KMS-11 (cell line): Measurements from ENCODE around the gene OR2T11.

Experiments
- H2AFZ ChIP-seq: fragments of 200-600 bp; sonication (generic); 2 replicates; pipeline ENCODE4 v1.6.1; 2016; ENCODE audit warnings: antibody characterized with exemption, mixed run types, low read depth
- H3K27ac ChIP-seq: fragments of 200-600 bp; sonication (generic); 2 replicates; pipeline ENCODE4 v1.6.1; 2016; ENCODE audit warnings: mild to moderate bottlenecking, mixed run types
- H3K27me3 ChIP-seq: fragments of 200-600 bp; sonication (generic); 2 replicates; pipeline ENCODE4 v1.6.1; 2017; ENCODE audit warnings: mild to moderate bottlenecking, low read depth, mixed run types, moderate library complexity; ENCODE audit not compliant: insufficient read depth
- H3K36me3 ChIP-seq: fragments of 200-600 bp; sonication (generic); 2 replicates; pipeline ENCODE4 v1.6.1; 2017; ENCODE audit warnings: mild to moderate bottlenecking, mixed run types; ENCODE audit not compliant: insufficient read depth
- H3K4me1 ChIP-seq: fragments of 200-600 bp; sonication (generic); 2 replicates; pipeline ENCODE4 v1.6.1; 2016; ENCODE audit warnings: mild to moderate bottlenecking, low read depth, mixed run types; ENCODE audit not compliant: poor library complexity, severe bottlenecking
- H3K4me2 ChIP-seq: fragments of 200-600 bp; sonication (generic); 2 replicates; pipeline ENCODE4 v1.7.0; 2016; ENCODE audit warnings: mild to moderate bottlenecking, mixed run types
- H3K4me3 ChIP-seq: fragments of 200-600 bp; sonication (generic); IDR thresholded peaks from 2 replicates; pipeline ENCODE4 v1.6.1; 2017; ENCODE audit warnings: low read depth, low read length, mixed read lengths; ENCODE audit not compliant: insufficient read depth
- H3K79me2 ChIP-seq: fragments of 200-600 bp; sonication (generic); 2 replicates; pipeline ENCODE4 v1.6.1; 2016; ENCODE audit warnings: low read depth, mixed run types; ENCODE audit not compliant: insufficient read depth
- H3K9ac ChIP-seq: fragments of 200-600 bp; sonication (generic); 2 replicates; pipeline ENCODE4 v1.6.1; 2016; ENCODE audit warnings: mild to moderate bottlenecking, mixed run types
- H4K20me1 ChIP-seq: fragments of 200-600 bp; sonication (generic); 2 replicates; pipeline ENCODE4 v1.6.1; 2016; ENCODE audit warnings: mild to moderate bottlenecking, mixed run types; ENCODE audit not compliant: insufficient read depth
- TF ChIP-seq, protein P1 (sequence below): fragments of 200-600 bp; sonication (generic); conservative IDR thresholded peaks from 2 replicates; pipeline ENCODE4 v1.6.1; 2017; ENCODE audit warnings: low read depth, mild to moderate bottlenecking, antibody characterized with exemption, low read length, moderate library complexity, mixed read lengths

Gene OR2T11

DNA sequence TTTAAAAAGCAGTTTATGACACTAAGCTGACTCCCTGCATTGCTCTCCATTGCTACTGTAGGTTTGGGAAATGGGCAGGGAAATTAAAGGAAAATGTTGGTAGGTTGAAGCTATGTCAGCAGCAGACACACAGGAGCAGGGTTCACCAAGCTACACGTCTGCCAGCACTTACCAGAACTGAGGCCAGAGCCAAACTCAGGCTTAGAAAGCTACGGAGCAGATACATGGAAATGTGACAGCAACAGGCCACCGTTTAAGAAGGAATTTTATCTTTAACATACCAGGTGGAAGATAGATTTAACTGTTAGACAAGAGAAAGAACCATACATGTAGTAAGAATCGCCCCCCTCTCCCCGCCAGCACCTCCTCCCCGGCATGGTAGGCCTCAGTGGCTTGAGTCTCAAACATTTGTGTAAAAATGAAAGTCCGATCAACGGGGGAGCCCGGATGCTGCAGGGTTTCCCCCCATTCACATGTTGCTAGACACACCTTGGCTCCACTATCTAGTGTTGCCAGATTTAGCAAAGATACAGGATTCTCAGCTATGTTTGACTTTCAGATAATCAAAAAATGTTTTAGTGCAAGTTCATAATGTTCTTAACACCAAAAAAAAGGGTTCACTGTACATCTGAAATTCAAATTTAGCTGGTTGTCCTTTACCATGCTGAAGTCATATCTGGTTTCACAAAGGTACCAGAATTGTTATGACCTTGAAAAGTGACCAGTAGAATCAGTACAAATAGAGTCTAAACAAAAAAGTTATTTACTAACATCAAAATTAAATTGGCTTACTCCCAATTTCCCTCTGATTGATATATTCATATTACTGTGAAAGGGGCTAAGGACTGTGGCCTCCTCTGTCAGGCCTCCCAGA lies 6.7 kb downstream of the OR2T11 start:
- Histone ChIP-seq H2AFZ (no peak overlapping the region), H3K4me1 (no peaks in the 10 kb centered on the region), H4K20me1 (no peaks in the 10 kb centered on the region), H3K36me3 (no peaks in the 10 kb centered on the region), H3K79me2 (no peaks in the 10 kb centered on the region), H3K4me2 (no peak overlapping the region), H3K27me3 (no peaks in the 10 kb centered on the region), H3K9ac (no peak overlapping the region), H3K4me3 (no peak overlapping the region), H3K27ac (no peak overlapping the region)
- TF ChIP-seq, protein P1, sequence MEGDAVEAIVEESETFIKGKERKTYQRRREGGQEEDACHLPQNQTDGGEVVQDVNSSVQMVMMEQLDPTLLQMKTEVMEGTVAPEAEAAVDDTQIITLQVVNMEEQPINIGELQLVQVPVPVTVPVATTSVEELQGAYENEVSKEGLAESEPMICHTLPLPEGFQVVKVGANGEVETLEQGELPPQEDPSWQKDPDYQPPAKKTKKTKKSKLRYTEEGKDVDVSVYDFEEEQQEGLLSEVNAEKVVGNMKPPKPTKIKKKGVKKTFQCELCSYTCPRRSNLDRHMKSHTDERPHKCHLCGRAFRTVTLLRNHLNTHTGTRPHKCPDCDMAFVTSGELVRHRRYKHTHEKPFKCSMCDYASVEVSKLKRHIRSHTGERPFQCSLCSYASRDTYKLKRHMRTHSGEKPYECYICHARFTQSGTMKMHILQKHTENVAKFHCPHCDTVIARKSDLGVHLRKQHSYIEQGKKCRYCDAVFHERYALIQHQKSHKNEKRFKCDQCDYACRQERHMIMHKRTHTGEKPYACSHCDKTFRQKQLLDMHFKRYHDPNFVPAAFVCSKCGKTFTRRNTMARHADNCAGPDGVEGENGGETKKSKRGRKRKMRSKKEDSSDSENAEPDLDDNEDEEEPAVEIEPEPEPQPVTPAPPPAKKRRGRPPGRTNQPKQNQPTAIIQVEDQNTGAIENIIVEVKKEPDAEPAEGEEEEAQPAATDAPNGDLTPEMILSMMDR, result no peak

DNA sequence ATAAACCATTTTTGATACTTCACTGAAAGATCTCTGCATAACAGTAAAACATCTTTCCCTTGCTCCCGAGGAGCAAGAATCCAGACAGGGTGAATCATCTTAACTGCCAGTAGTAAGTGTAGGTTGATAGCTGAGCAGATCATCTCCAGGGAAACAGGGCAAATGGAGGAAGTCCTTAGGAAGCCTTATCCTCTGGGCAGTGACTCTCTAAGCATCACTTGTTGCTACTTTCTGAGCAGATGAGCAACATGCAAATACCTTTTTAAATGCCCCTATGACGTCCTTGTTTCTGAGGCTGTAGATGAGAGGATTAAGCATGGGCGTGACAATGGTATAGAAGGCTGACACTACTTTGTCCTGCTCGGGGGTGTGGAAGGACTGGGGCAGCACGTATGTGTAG lies 8.9 kb downstream of the OR2T11 start:
- Histone ChIP-seq H3K9ac (no peak overlapping the region), H3K27ac (no peak overlapping the region), H3K79me2 (no peaks in the 10 kb centered on the region), H3K27me3 (no peaks in the 10 kb centered on the region), H3K4me2 (no peak overlapping the region), H2AFZ (no peak overlapping the region), H3K4me3 (no peak overlapping the region), H3K4me1 (no peaks in the 10 kb centered on the region), H3K36me3 (no peaks in the 10 kb centered on the region), H4K20me1 (no peaks in the 10 kb centered on the region)
- TF ChIP-seq, protein P1, result no peak

DNA sequence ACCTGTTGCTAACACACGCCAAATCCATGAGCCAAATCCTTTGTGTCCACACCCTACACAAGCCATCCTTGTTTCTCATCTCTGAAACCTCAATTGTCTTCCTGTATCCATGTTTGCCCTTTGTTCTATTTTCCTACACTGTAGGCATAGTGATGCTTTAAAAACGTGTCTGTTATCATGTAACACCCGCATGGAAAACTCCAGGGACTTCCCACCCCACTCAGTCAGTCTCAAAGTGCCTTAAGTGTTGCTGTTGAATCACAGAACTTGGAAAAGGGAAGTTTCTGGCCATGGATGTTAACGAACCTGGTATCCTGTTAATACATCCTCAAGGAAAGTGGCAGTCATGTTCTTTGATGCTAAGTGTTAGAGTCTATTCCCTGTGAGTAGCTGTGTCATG lies 9.7 kb downstream of the OR2T11 start:
- H4K20me1 ChIP-seq, result no peaks in the 10 kb centered on the region
- H3K4me3 ChIP-seq, result no peak overlapping the region
- no peak overlapping the region for H2AFZ ChIP-seq
- H3K27ac ChIP-seq, result no peak overlapping the region
- H3K36me3 ChIP-seq, result no peaks in the 10 kb centered on the region
- no peak overlapping the region for H3K9ac ChIP-seq
- TF ChIP-seq, protein P1, result no peak
- H3K79me2 ChIP-seq, result no peaks in the 10 kb centered on the region
- no peak overlapping the region for H3K4me2 ChIP-seq
- H3K4me1 ChIP-seq, result no peaks in the 10 kb centered on the region
- H3K27me3 ChIP-seq, result no peaks in the 10 kb centered on the region

DNA sequence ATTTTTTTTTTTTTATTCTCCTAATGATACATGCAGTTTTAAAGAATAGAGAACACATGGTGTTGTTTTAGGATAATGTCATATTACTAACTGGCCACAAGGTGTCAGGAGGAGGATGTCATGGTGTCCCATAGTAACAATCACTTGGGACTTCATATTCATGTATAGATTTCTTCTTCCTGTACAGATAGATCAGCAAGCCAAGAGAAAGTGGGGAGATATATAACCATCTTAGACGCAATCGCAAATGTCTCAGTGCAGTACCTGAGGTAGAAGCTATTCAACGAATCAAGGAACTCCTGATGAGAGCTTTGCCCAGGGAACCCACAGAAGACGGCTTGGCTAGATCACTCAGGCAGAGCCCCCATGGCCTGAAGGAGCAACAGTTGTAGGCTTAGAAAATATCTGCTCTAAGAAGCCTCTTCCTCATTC lies 12.3 kb downstream of the OR2T11 start:
- H3K27me3 ChIP-seq, result no peaks in the 10 kb centered on the region
- H4K20me1 ChIP-seq, result no peaks in the 10 kb centered on the region
- H2AFZ ChIP-seq, result no peak overlapping the region
- no peaks in the 10 kb centered on the region for H3K4me1 ChIP-seq
- no peak overlapping the region for H3K9ac ChIP-seq
- no peaks in the 10 kb centered on the region for H3K36me3 ChIP-seq
- TF ChIP-seq, protein P1, result peak; percentile 89
- H3K4me2 ChIP-seq, result no peak overlapping the region
- no peak overlapping the region for H3K27ac ChIP-seq
- no peak overlapping the region for H3K4me3 ChIP-seq
- H3K79me2 ChIP-seq, result no peaks in the 10 kb centered on the region
